Embryonic facial prominence (tissue), 1 donor: ENCODE measurements around the gene DGKE.

Experiments
- DNase-seq: peaks from one replicate; pipeline ENCODE4 v3.0.0-alpha.2; 2016; ENCODE audit errors: extremely low spot score

DGKE gene

GRCh38 chr17:56815711-56816110, 18.2 kb upstream of the DGKE start:
- DNase-seq = no peak

- no peak for DNase-seq
Measured at GRCh38 chr17:56817066-56817465, 16.9 kb upstream of the DGKE start.

DNA sequence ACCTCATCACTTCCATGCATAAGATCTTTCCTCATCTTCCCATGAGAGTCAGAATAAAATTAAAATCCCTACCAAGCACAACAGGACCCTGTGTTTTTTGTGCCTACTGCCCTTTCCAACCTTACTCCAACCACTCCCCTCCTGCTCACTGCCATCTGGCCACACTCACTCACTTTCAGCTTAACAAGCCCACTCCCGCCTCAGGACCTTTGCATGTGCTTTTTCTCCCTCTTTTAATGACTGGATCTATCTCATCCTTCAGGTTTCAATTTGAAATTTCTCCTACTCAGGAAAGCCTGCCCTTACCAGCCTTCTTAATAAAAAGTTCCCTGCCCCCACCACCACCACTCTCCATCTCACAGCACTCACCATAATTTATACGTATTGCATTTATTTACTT, 14.9 kb upstream of the DGKE start:
- no peak for DNase-seq

GRCh38 chr17:56819431-56820145, 14.4 kb upstream of the DGKE start:
- no peak for DNase-seq

- DNase-seq = no peak
Measured at GRCh38 chr17:56820207-56820606, 13.7 kb upstream of the DGKE start.

DNA sequence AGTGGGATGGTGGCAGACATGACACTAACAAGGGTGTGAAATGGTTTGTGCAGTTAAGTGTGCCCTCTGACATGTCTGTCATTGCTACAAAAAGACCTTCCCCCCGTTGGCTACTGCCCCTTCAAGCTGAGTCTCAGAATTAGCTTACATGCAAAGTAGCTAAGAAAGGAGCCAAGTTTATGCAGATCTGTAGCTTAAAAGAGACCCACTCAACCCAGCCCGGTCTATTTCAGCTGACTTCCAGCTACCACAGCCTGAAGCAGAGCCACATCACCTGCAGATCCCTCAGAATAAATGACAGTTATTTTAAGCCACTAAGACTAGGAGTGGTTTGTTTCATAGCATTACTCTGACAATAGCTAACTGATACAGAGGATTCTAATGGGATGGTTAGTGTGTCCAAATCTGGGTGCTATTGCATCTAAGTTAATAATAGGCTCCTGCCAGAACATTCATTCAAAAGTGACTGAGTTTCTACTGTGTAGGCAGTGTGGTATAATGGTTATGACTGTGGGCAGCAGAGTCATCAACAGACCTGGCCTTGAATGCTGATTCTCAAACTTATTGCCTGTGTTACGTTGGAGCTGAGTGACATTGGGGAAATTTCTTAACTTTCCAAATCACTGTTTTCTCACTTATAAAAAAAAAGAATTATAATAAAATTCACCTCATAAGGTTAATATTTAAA, 12.0 kb upstream of the DGKE start:
- no peak for DNase-seq

DNA sequence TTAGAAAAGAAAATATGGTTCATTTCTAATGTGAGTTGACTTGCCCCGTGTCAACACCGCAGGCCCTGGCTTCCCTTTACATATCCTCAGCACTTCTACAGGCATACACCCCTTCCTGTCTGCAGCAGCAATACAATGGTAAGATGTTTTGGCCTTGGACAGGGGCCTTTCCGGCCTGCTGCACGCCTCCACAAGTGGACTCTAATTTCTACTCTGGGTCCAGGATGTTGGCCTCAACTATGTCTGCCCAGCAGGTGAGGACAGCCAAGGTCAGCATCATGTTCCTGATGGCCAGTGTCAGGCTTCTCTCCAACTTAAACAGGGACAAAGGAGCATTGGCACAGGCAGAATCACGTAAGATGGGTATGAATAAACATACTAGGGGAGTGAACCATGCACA, 11.2 kb upstream of the DGKE start:
- no peak for DNase-seq

DNA sequence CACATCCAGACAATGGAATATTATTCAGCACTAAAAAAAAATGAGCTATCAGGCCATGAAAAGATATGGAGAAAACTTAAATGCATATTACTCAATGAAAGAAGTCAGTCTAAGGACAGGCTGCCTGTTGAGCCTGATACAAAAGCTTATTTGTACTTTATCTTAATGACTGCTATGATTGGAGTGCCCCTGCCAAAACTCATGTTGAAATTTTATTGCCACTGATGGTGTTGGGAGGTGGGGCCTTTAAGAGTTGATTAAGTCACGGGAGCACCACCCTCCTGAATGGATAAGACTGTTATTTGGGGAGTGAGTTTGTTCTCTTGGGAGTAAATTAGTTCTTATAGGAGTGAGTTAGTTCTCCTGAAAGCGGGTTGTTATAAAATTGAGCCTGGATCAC, 10.1 kb upstream of the DGKE start:
- DNase-seq = no peak

GRCh38 chr17:56824503-56824902, 9.4 kb upstream of the DGKE start:
- DNase-seq = no peak

- no peak for DNase-seq
Measured at GRCh38 chr17:56826611-56827414, 7.1 kb upstream of the DGKE start.

- DNase-seq = no peak
Measured at GRCh38 chr17:56830726-56831368, 3.1 kb upstream of the DGKE start.

GRCh38 chr17:56831369-56832095, 2.4 kb upstream of the DGKE start:
- no peak for DNase-seq

DNA sequence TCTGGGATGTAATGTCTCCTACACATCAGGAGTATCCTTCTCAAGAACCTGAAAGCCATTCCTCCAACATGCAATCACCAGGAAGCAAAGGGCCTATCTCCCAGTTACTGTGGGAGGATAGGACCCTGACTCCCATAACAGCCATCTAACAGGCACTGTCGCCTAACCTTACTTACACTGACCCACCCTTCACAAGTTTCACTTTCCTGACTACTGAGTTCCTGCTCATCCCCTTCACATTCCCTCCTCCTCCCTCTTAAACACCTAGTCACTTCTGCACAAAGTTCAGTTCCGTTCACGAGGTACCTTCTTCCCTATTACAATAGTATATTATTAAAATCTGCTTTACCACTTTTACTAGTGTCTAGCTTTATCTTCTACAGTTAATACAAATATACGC, 1.5 kb upstream of the DGKE start:
- no peak for DNase-seq

DNA sequence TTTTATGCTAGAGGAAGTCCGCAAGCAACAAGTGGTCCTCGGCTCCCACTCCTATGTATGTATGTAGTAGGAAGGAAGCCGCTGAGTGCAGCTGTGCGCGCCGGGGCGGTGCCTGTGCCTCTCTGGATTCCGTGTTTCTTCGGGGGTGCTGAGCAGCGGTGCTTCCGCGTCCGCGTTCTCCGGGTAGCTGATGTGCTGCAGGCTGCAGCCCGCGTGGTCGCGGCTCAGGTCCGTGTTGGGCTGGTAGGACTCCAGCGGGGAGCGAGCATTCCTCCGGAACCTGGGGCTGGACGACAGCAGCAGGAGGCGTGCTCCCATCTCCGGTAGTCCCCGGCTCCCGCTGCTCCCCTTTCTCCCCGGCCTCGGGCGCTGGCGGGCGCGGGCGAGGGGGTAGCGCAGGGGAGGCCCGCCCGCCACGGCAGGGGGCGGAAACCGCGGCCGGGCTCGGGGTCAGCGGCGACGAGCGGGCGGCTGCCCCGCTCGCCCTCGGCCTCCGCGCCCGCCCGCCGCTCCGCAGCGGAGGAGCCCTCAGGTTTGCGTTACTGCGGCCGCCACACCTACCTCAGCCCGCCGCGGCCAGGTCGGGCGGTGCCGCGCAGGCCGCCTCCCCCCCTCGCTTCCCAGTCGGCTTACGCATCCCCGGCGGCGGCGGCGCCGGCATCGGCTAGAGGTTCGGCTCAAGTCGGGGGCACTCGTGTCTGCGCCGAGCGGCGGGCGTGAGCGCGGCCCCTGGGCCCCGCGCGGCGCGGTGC, 718 bp upstream of the DGKE start:
- DNase-seq = no peak

DNA sequence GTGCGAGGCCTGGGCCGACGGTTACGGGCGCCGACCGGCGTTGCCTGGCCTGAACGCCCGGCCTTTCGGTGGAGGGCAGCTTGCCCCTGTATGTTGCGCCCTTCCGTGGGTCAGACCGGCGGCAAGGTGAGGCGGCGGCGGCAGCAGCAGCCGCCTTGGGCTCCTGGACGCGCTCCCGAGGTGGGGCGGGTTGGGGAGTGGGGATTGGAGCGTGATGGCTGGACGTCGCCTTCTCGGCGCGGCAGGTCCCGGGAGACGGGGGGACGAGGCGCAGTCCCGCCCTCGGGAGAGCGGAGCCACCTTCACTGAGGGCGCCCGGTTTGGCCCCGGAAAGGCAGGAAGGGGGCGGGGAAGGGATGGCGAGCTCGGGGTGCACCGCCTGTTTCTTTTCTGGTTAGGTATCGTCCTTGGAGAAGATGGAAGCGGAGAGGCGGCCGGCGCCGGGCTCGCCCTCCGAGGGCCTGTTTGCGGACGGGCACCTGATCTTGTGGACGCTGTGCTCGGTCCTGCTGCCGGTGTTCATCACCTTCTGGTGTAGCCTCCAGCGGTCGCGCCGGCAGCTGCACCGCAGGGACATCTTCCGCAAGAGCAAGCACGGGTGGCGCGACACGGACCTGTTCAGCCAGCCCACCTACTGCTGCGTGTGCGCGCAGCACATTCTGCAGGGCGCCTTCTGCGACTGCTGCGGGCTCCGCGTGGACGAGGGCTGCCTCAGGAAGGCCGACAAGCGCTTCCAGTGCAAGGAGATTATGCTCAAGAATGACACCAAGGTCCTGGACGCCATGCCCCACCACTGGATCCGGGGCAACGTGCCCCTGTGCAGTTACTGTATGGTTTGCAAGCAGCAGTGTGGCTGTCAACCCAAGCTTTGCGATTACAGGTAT, 671 bp downstream of the DGKE start:
- no peak for DNase-seq

- DNase-seq = no peak
Measured at GRCh38 chr17:56835264-56835585, 1.3 kb downstream of the DGKE start.

- DNase-seq = no peak
Measured at GRCh38 chr17:56838687-56839086, 4.7 kb downstream of the DGKE start.

- no peak for DNase-seq
Measured at GRCh38 chr17:56842577-56842976, 8.6 kb downstream of the DGKE start.

- no peak for DNase-seq
Measured at GRCh38 chr17:56845934-56846333, 12.0 kb downstream of the DGKE start.

- no peak for DNase-seq
Measured at GRCh38 chr17:56847106-56847505, 13.2 kb downstream of the DGKE start.
